Liver (tissue), 9 donors: Measurements from ENCODE around the gene CCDC63. TPM values are rescaled to one million over a fixed set of nuclear protein-coding genes. Genes with fewer than 3 reads are reported as not detected.

Source experiments
- DNase-seq: peaks from one replicate; pipeline ENCODE4 v3.0.0-alpha.2; 2017; ENCODE audit warnings: low spot score
- H3K27ac ChIP-seq, 2 donors: one replicate each; pipeline ENCODE4 v1.7.0; 2013; ENCODE audit warnings: inconsistent platforms in 2 of 2, low read length in 2 of 2, control low read depth in 1 of 2, low read depth in 1 of 2, mild to moderate bottlenecking in 1 of 2
- H3K27me3 ChIP-seq, 4 donors: one replicate each; pipeline versions ENCODE4 v1.6.1 to v1.7.0; 2013; ENCODE audit warnings: low read length in 3 of 4, inconsistent platforms in 1 of 4, mild to moderate bottlenecking in 1 of 4, moderate library complexity in 1 of 4; ENCODE audit not compliant: control insufficient read depth in 4 of 4, insufficient read depth in 4 of 4
- H3K36me3 ChIP-seq, 4 donors: one replicate each; pipeline versions ENCODE4 v1.6.1 to v1.7.0; 2013; ENCODE audit warnings: low read length in 3 of 4, mild to moderate bottlenecking in 3 of 4, low read depth in 1 of 4, moderate library complexity in 1 of 4; ENCODE audit not compliant: control insufficient read depth in 4 of 4, insufficient read depth in 3 of 4
- H3K4me1 ChIP-seq, 4 donors: one replicate each; pipeline versions ENCODE4 v1.6.1 to v1.7.0; 2013; ENCODE audit warnings: low read length in 3 of 4, mild to moderate bottlenecking in 3 of 4, moderate library complexity in 1 of 4; ENCODE audit not compliant: control insufficient read depth in 4 of 4, insufficient read depth in 4 of 4
- H3K4me3 ChIP-seq, 3 donors: one replicate each; pipeline versions ENCODE4 v1.6.1 to v1.7.0; 2013; ENCODE audit warnings: low read length in 3 of 3, control low read depth in 1 of 3, low read depth in 1 of 3, mild to moderate bottlenecking in 1 of 3
- H3K9ac ChIP-seq, 2 donors: one replicate each; pipeline ENCODE4 v1.7.0; 2013; ENCODE audit warnings: low read length in 2 of 2, mild to moderate bottlenecking in 2 of 2, moderate library complexity in 2 of 2, control low read depth in 1 of 2, low read depth in 1 of 2
- H3K9me3 ChIP-seq, 4 donors: one replicate each; pipeline versions ENCODE4 v1.6.1 to v1.7.0; 2013; ENCODE audit warnings: low read length in 3 of 4; ENCODE audit not compliant: control insufficient read depth in 4 of 4
- EGR1 ChIP-seq, 2 donors: IDR thresholded peaks; 2 replicates each; pipeline ENCODE4 v1.6.1; 2016 to 2018; ENCODE audit warnings: antibody characterized with exemption in 2 of 2, low read depth in 2 of 2
- FOXA1 ChIP-seq: IDR thresholded peaks from 2 replicates; pipeline ENCODE4 v1.6.1; 2016; ENCODE audit warnings: antibody characterized with exemption
- FOXA2 ChIP-seq: IDR thresholded peaks from 2 replicates; pipeline ENCODE4 v1.6.1; 2016; ENCODE audit warnings: antibody characterized with exemption
- GABPA ChIP-seq, 2 donors: IDR thresholded peaks in 1 of 2; conservative IDR thresholded peaks in 1 of 2; 2 replicates each; pipeline ENCODE4 v1.6.1; 2016; ENCODE audit warnings: antibody characterized with exemption in 2 of 2, mild to moderate bottlenecking in 1 of 2, moderate library complexity in 1 of 2
- HNF4A ChIP-seq, 2 donors: conservative IDR thresholded peaks; 2 replicates each; pipeline ENCODE4 v1.6.1; 2016; ENCODE audit warnings: antibody characterized with exemption in 2 of 2, mild to moderate bottlenecking in 2 of 2
- JUND ChIP-seq, 2 donors: IDR thresholded peaks; 2 replicates each; pipeline ENCODE4 v1.6.1; 2016; ENCODE audit warnings: antibody characterized with exemption in 2 of 2
- NR2F2 ChIP-seq: IDR thresholded peaks from 2 replicates; pipeline ENCODE4 v1.6.1; 2016; ENCODE audit warnings: antibody characterized with exemption
- RAD21 ChIP-seq, 2 donors: IDR thresholded peaks; 2 replicates each; pipeline ENCODE4 v1.6.1; 2016; ENCODE audit warnings: antibody characterized with exemption in 2 of 2, mild to moderate bottlenecking in 2 of 2
- RXRA ChIP-seq, 2 donors: IDR thresholded peaks; 2 replicates each; pipeline ENCODE4 v1.6.1; 2017 to 2018; ENCODE audit warnings: antibody characterized with exemption in 2 of 2, mild to moderate bottlenecking in 1 of 2
- SP1 ChIP-seq: IDR thresholded peaks from 2 replicates; pipeline ENCODE4 v1.6.1; 2018; ENCODE audit warnings: antibody characterized with exemption, mild to moderate bottlenecking
- TAF1 ChIP-seq: conservative IDR thresholded peaks from 2 replicates; pipeline ENCODE4 v1.6.1; 2016; ENCODE audit warnings: antibody characterized with exemption, mild to moderate bottlenecking
- WGBS: extraction: QIAGEN DNeasy Blood & Tissue Kit; methylation state at CpG from one replicate; pipeline ENCODE4 v1.1.7; 2013; 5-methylcytosine and 5-hydroxymethylcytosine counted together
- polyA plus RNA-seq, 2 donors: library from polyadenylated mRNA; stranded (reverse) in 1 of 2; unstranded in 1 of 2; fragments of 200-250 nt in 1 of 2; fragments of >200 nt in 1 of 2; fragmentation: Nextera tagmentation in 1 of 2; extraction: Ambion mirVana in 1 of 2; gene quantifications; one replicate each; pipeline versions ENCODE4 v1.2.1 to v1.2.3, GENCODE V29; 2013 to 2015
- total RNA-seq, 2 donors: library from RNA; depleted of rRNA; stranded (reverse); fragments of >200 nt; gene quantifications; one replicate each; pipeline ENCODE4 v1.2.3, GENCODE V29; 2014
- TF ChIP-seq, protein P1 (sequence below): fragments of 150-350 bp; IDR thresholded peaks from 2 replicates; pipeline ENCODE4 v1.5.1; 2017; ENCODE audit warnings: improper control_type of control experiment, low read depth, low read length; ENCODE audit not compliant: missing input control
- TF ChIP-seq, protein P2 (sequence below): IDR thresholded peaks from 2 replicates; pipeline ENCODE4 v1.6.1; 2016; ENCODE audit warnings: antibody characterized with exemption
- TF ChIP-seq, protein P3 (sequence below): IDR thresholded peaks from 2 replicates; pipeline ENCODE4 v1.6.1; 2016; ENCODE audit warnings: antibody characterized with exemption, mild to moderate bottlenecking
- TF ChIP-seq, protein P4 (sequence below): IDR thresholded peaks from 2 replicates; pipeline ENCODE4 v1.6.1; 2016; ENCODE audit warnings: antibody characterized with exemption
- TF ChIP-seq, protein P5 (sequence below): IDR thresholded peaks from 2 replicates; pipeline ENCODE4 v1.6.1; 2016; ENCODE audit warnings: antibody characterized with exemption
- donor health status: healthy.
- donor health status: healthy.
- donor health status: healthy.
- donor health status: healthy.
- donor health status: healthy.

CCDC63 gene
- total and polyA plus RNA-seq, 4 donors: not detected

DNA sequence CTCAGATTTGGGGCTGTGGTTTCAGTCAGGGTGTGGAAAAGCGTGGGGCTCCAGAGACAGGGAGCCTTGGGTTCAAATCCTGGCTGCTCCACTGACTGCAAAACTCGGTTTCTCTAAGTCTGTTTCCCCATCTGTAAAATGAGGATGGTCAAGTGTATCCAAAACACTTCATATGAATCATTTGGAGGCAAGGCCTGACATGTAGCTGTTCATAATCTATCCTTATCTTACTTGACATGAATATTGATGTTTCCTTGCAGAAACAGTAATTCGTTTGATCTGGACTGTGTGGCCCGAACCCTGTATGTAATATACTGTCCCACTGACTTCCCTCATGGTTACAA, 1.5 kb upstream of the CCDC63 start:
- H3K9ac ChIP-seq: no peak overlapping the region
- DNase-seq: no peak
- H3K9me3 ChIP-seq: no peaks in the 10 kb centered on the region
- H3K27ac ChIP-seq: no peak overlapping the region
- H3K4me1 ChIP-seq: peaks cover 0 to 7% (median 2%) of the 10 kb centered on the region in 4 donors
- no peaks in the 10 kb centered on the region for H3K36me3 ChIP-seq
- H3K27me3 ChIP-seq: peaks cover 0 to 4% (median under 1%) of the 10 kb centered on the region in 4 donors
- 79% methylated on average over 4 of the region's 4 CpGs for WGBS
- TF ChIP-seq TAF1 (no peak), NR2F2 (no peak), HNF4A (conservative IDR thresholded peaks at IDR 0.05) (no peak), FOXA2 (no peak), SP1 (no peak), EGR1 (IDR thresholded peaks at IDR 0.05; ENCODE audit: low read depth in 2 of 2) (no peak), RXRA (IDR thresholded peaks at IDR 0.05) (no peak), RAD21 (IDR thresholded peaks at IDR 0.05) (no peak), GABPA (IDR thresholded peaks at IDR 0.05 in 1 of 2, conservative IDR thresholded peaks at IDR 0.05 in 1 of 2) (no peak)
- TF ChIP-seq, protein P1, sequence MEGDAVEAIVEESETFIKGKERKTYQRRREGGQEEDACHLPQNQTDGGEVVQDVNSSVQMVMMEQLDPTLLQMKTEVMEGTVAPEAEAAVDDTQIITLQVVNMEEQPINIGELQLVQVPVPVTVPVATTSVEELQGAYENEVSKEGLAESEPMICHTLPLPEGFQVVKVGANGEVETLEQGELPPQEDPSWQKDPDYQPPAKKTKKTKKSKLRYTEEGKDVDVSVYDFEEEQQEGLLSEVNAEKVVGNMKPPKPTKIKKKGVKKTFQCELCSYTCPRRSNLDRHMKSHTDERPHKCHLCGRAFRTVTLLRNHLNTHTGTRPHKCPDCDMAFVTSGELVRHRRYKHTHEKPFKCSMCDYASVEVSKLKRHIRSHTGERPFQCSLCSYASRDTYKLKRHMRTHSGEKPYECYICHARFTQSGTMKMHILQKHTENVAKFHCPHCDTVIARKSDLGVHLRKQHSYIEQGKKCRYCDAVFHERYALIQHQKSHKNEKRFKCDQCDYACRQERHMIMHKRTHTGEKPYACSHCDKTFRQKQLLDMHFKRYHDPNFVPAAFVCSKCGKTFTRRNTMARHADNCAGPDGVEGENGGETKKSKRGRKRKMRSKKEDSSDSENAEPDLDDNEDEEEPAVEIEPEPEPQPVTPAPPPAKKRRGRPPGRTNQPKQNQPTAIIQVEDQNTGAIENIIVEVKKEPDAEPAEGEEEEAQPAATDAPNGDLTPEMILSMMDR: no peak
- TF ChIP-seq, protein P2, sequence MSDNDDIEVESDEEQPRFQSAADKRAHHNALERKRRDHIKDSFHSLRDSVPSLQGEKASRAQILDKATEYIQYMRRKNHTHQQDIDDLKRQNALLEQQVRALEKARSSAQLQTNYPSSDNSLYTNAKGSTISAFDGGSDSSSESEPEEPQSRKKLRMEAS: no peak
- TF ChIP-seq, protein P3, sequence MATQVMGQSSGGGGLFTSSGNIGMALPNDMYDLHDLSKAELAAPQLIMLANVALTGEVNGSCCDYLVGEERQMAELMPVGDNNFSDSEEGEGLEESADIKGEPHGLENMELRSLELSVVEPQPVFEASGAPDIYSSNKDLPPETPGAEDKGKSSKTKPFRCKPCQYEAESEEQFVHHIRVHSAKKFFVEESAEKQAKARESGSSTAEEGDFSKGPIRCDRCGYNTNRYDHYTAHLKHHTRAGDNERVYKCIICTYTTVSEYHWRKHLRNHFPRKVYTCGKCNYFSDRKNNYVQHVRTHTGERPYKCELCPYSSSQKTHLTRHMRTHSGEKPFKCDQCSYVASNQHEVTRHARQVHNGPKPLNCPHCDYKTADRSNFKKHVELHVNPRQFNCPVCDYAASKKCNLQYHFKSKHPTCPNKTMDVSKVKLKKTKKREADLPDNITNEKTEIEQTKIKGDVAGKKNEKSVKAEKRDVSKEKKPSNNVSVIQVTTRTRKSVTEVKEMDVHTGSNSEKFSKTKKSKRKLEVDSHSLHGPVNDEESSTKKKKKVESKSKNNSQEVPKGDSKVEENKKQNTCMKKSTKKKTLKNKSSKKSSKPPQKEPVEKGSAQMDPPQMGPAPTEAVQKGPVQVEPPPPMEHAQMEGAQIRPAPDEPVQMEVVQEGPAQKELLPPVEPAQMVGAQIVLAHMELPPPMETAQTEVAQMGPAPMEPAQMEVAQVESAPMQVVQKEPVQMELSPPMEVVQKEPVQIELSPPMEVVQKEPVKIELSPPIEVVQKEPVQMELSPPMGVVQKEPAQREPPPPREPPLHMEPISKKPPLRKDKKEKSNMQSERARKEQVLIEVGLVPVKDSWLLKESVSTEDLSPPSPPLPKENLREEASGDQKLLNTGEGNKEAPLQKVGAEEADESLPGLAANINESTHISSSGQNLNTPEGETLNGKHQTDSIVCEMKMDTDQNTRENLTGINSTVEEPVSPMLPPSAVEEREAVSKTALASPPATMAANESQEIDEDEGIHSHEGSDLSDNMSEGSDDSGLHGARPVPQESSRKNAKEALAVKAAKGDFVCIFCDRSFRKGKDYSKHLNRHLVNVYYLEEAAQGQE: no peak
- TF ChIP-seq, protein P4, sequence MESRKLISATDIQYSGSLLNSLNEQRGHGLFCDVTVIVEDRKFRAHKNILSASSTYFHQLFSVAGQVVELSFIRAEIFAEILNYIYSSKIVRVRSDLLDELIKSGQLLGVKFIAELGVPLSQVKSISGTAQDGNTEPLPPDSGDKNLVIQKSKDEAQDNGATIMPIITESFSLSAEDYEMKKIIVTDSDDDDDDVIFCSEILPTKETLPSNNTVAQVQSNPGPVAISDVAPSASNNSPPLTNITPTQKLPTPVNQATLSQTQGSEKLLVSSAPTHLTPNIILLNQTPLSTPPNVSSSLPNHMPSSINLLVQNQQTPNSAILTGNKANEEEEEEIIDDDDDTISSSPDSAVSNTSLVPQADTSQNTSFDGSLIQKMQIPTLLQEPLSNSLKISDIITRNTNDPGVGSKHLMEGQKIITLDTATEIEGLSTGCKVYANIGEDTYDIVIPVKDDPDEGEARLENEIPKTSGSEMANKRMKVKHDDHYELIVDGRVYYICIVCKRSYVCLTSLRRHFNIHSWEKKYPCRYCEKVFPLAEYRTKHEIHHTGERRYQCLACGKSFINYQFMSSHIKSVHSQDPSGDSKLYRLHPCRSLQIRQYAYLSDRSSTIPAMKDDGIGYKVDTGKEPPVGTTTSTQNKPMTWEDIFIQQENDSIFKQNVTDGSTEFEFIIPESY: no peak
- TF ChIP-seq, protein P5, sequence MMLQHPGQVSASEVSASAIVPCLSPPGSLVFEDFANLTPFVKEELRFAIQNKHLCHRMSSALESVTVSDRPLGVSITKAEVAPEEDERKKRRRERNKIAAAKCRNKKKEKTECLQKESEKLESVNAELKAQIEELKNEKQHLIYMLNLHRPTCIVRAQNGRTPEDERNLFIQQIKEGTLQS: no peak
- H3K4me3 ChIP-seq: no peak overlapping the region

DNA sequence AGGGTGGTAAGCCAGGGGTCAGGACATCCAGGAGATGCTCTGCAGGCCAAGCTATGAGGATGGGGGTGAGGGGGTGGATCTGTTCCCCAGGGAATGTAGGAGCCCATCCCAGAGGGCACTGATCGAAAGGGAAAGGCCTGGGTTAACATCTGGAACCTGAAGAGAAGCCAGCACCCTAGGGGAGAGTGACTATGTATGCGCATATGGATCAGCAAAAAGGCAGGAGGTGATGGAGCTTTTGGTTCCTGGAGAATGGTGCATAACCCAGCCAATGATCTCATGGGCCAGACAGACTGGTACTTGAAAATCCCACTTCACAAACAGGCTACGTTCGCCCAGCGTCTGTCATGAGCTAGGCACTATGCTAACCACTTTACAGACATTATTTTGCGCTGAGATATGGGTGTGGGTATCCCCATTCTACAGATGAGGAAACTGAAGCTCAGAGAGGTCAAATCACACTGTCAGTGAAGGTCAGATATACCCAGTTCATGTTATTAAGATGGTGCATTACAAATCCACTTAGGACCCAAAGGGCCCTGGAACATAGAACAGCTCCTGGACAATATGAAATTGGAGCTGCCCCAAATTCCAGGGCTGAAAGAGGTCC, 1.6 kb downstream of the CCDC63 start:
- Histone ChIP-seq H3K9ac (no peak overlapping the region), H3K27ac (no peak overlapping the region), H3K4me3 (no peak overlapping the region), H3K4me1 (peaks cover 0 to 7% (median 2%) of the 10 kb centered on the region in 4 donors), H3K27me3 (peaks cover 0 to 8% (median under 1%) of the 10 kb centered on the region in 4 donors), H3K9me3 (no peaks in the 10 kb centered on the region), H3K36me3 (no peaks in the 10 kb centered on the region)
- 96% methylated on average over 6 of the region's 6 CpGs for WGBS
- DNase-seq: no peak
- TF ChIP-seq FOXA1: no peak
- no peak for TF ChIP-seq RXRA (IDR thresholded peaks at IDR 0.05)
- TF ChIP-seq TAF1: no peak
- TF ChIP-seq, protein P3: no peak
- TF ChIP-seq FOXA2: no peak
- TF ChIP-seq JUND (IDR thresholded peaks at IDR 0.05): no peak
- TF ChIP-seq, protein P2: no peak
- TF ChIP-seq NR2F2: no peak
- no peak for TF ChIP-seq RAD21 (IDR thresholded peaks at IDR 0.05)
- TF ChIP-seq EGR1 (IDR thresholded peaks at IDR 0.05; ENCODE audit: low read depth in 2 of 2): no peak
- TF ChIP-seq, protein P4: no peak
